H1 (cell line): ENCODE measurements around the gene VRK2. TPM values are rescaled to one million over a fixed set of nuclear protein-coding genes. Genes with fewer than 3 reads are reported as not detected.

Experiments
- CTCF ChIA-PET: fragments of 300-600 bp; sonication (Branson Sonifier 250); formaldehyde crosslinking; loops from one replicate; lab custom pipeline; 2021; ENCODE audit not compliant: partially characterized antibody; lab: Charles Lee
- POLR2A ChIA-PET: fragments of 300-600 bp; sonication (Branson Sonifier 250); formaldehyde crosslinking; loops from one replicate; lab custom pipeline; 2021; ENCODE audit warnings: inconsistent platforms; ENCODE audit not compliant: partially characterized antibody; lab: Charles Lee
- DNase-seq, 2 experiments: peaks; one replicate each; pipeline versions ENCODE4 v3.0.0 to v3.0.0-alpha.2; 2010 to 2022; ENCODE audit warnings: low spot score in 2 of 2, low read depth in 1 of 2, mixed read lengths in 1 of 2
- FAIRE-seq: peaks from 2 replicates; lab custom pipeline; 2011; peaks lifted over from hg19 to GRCh38; lab: Jason Lieb, UNC
- H2AFZ ChIP-seq: 2 replicates; pipeline ENCODE4 v1.8.1; 2012; ENCODE audit warnings: low read length, inconsistent platforms
- H2AK5ac ChIP-seq: 2 replicates; pipeline ENCODE4 v1.6.1; 2013; ENCODE audit warnings: low read depth, low read length
- H2BK120ac ChIP-seq: replicated peaks from 2 replicates; pipeline ENCODE3; 2013; ENCODE audit warnings: low read depth, low read length, inconsistent platforms
- H2BK12ac ChIP-seq: 2 replicates; pipeline ENCODE4 v1.6.1; 2013; ENCODE audit warnings: low read depth, low read length
- H2BK15ac ChIP-seq: 2 replicates; pipeline ENCODE4 v1.6.1; 2013; ENCODE audit warnings: low read length
- H2BK20ac ChIP-seq: 2 replicates; pipeline ENCODE4 v1.6.1; 2013; ENCODE audit warnings: low read length
- H2BK5ac ChIP-seq: 2 replicates; pipeline ENCODE4 v1.6.1; 2013; ENCODE audit warnings: low read depth, low read length
- H3K14ac ChIP-seq: 2 replicates; pipeline ENCODE4 v1.6.1; 2013; ENCODE audit warnings: inconsistent platforms; ENCODE audit not compliant: insufficient read length
- H3K18ac ChIP-seq: 2 replicates; pipeline ENCODE4 v1.6.1; 2013; ENCODE audit warnings: low read length; ENCODE audit errors: extremely low read depth
- H3K23ac ChIP-seq: 2 replicates; pipeline ENCODE4 v1.6.1; 2013; ENCODE audit warnings: inconsistent platforms; ENCODE audit not compliant: insufficient read length
- H3K23me2 ChIP-seq: 2 replicates; pipeline ENCODE4 v1.6.1; 2013; ENCODE audit warnings: low read depth, low read length
- H3K27ac ChIP-seq: 2 replicates; pipeline ENCODE4 v1.6.1; 2011; ENCODE audit warnings: low read depth, low read length, inconsistent platforms
- H3K27me3 ChIP-seq, 4 experiments: replicated peaks in 1 of 4; 1 replicate in 1 of 4; 2 replicates in 3 of 4; pipeline versions ENCODE4 v1.6.1 to v1.8.1; 2011 to 2013; ENCODE audit warnings: low read length in 3 of 4, mild to moderate bottlenecking in 3 of 4, inconsistent platforms in 2 of 4, mixed read lengths in 2 of 4, moderate library complexity in 1 of 4; ENCODE audit not compliant: control insufficient read depth in 3 of 4, insufficient read depth in 3 of 4; ENCODE audit errors: extremely low read depth in 1 of 4
- H3K36me3 ChIP-seq, 4 experiments: 2 replicates each; pipeline versions ENCODE4 v1.6.1 to v1.8.1; 2011 to 2013; ENCODE audit warnings: mild to moderate bottlenecking in 4 of 4, low read length in 3 of 4, moderate library complexity in 2 of 4, control low read depth in 1 of 4, inconsistent platforms in 1 of 4; ENCODE audit not compliant: insufficient read depth in 4 of 4, control insufficient read depth in 2 of 4
- H3K4ac ChIP-seq: replicated peaks from 2 replicates; pipeline ENCODE3; 2013; ENCODE audit warnings: low read length, low read depth, mixed read lengths, inconsistent platforms; ENCODE audit not compliant: insufficient read length
- H3K4me1 ChIP-seq, 4 experiments: replicated peaks in 1 of 4; 1 replicate in 1 of 4; 2 replicates in 3 of 4; pipeline versions ENCODE4 v1.6.1 to v1.8.1; 2011 to 2013; ENCODE audit warnings: low read length in 3 of 4, inconsistent platforms in 2 of 4, mixed read lengths in 1 of 4; ENCODE audit not compliant: insufficient read depth in 4 of 4, control insufficient read depth in 3 of 4
- H3K4me2 ChIP-seq, 2 experiments: 2 replicates each; pipeline versions ENCODE4 v1.6.1 to v1.8.1; 2011 to 2013; ENCODE audit warnings: low read depth in 2 of 2, low read length in 2 of 2, control low read depth in 1 of 2, inconsistent platforms in 1 of 2, mild to moderate bottlenecking in 1 of 2; ENCODE audit not compliant: insufficient read depth in 1 of 2
- H3K4me3 ChIP-seq, 4 experiments: fragments of 200-600, 300-600 bp in 1 of 4; sonication (generic), shearing (Covaris generic), sonication (Bioruptor Twin) in 1 of 4; 2 replicates each; pipeline versions ENCODE4 v1.5.1 to v1.8.1; 2011 to 2016; ENCODE audit warnings: low read length in 4 of 4, low read depth in 3 of 4, control low read depth in 2 of 4, inconsistent platforms in 2 of 4, mild to moderate bottlenecking in 2 of 4, mixed read lengths in 1 of 4, moderate library complexity in 1 of 4; ENCODE audit not compliant: insufficient read depth in 2 of 4; ENCODE audit errors: extremely low read depth in 1 of 4
- H3K56ac ChIP-seq: replicated peaks from 2 replicates; pipeline ENCODE3; 2013; ENCODE audit warnings: low read depth, mild to moderate bottlenecking, mixed read lengths, low read length, inconsistent platforms; ENCODE audit not compliant: insufficient read length
- H3K79me1 ChIP-seq: 2 replicates; pipeline ENCODE4 v1.6.1; 2013; ENCODE audit warnings: low read depth, low read length, control low read depth
- H3K79me2 ChIP-seq, 2 experiments: 2 replicates each; pipeline versions ENCODE4 v1.6.1 to v1.8.1; 2012 to 2013; ENCODE audit warnings: low read length in 2 of 2, mild to moderate bottlenecking in 2 of 2, inconsistent platforms in 1 of 2; ENCODE audit not compliant: insufficient read depth in 2 of 2, control insufficient read depth in 1 of 2
- H3K9ac ChIP-seq, 4 experiments: replicated peaks in 1 of 4; 1 replicate in 1 of 4; 2 replicates in 3 of 4; pipeline versions ENCODE4 v1.6.1 to v1.8.1; 2011 to 2013; ENCODE audit warnings: low read depth in 3 of 4, low read length in 3 of 4, control low read depth in 2 of 4, mild to moderate bottlenecking in 2 of 4, moderate library complexity in 2 of 4, inconsistent platforms in 1 of 4; ENCODE audit errors: extremely low read depth in 1 of 4
- H3K9me3 ChIP-seq, 2 experiments: 2 replicates each; pipeline versions ENCODE4 v1.6.1 to v1.8.1; 2012 to 2013; ENCODE audit warnings: mild to moderate bottlenecking in 2 of 2, moderate library complexity in 2 of 2, control low read depth in 1 of 2, inconsistent platforms in 1 of 2, low read depth in 1 of 2, low read length in 1 of 2, mixed read lengths in 1 of 2; ENCODE audit not compliant: insufficient read depth in 2 of 2
- H4K20me1 ChIP-seq, 2 experiments: replicated peaks in 1 of 2; 2 replicates each; pipeline versions ENCODE3 to v1.8.1; 2011 to 2013; ENCODE audit warnings: inconsistent platforms in 2 of 2, low read length in 2 of 2, mild to moderate bottlenecking in 1 of 2; ENCODE audit not compliant: insufficient read depth in 2 of 2, control insufficient read depth in 1 of 2
- H4K5ac ChIP-seq: 2 replicates; pipeline ENCODE4 v1.6.1; 2013; ENCODE audit warnings: low read length, low read depth, mixed read lengths, inconsistent platforms; ENCODE audit not compliant: insufficient read length
- H4K8ac ChIP-seq: 2 replicates; pipeline ENCODE4 v1.8.0; 2013; ENCODE audit warnings: mild to moderate bottlenecking, moderate library complexity, low read length, inconsistent platforms; ENCODE audit not compliant: insufficient read depth; ENCODE audit errors: extremely low read depth
- H4K91ac ChIP-seq: replicated peaks from 2 replicates; pipeline ENCODE3; 2013; ENCODE audit warnings: low read length, mixed read lengths, inconsistent platforms; ENCODE audit not compliant: insufficient read length
- BRCA1 ChIP-seq: IDR thresholded peaks from 2 replicates; pipeline ENCODE4 v1.6.1; 2012; ENCODE audit warnings: low read depth, low read length, improper control_type of control experiment
- CBX5 ChIP-seq: fragments of 300-800, 300-1000 bp; sonication (generic); IDR thresholded peaks from 2 replicates; pipeline ENCODE4 v1.7.1; 2016; ENCODE audit warnings: antibody characterized with exemption, low read length, low read depth
- CEBPB ChIP-seq: IDR thresholded peaks from 2 replicates; pipeline ENCODE4 v1.6.1; 2012; ENCODE audit warnings: low read depth, low read length
- CTBP2 ChIP-seq: IDR thresholded peaks from 2 replicates; pipeline ENCODE4 v1.7.0; 2011; ENCODE audit warnings: borderline replicate concordance, mild to moderate bottlenecking, moderate library complexity, mixed read lengths, low read length; ENCODE audit not compliant: insufficient read depth, insufficient read length
- EZH2 ChIP-seq: fragments of 200-600 bp; sonication (generic); IDR thresholded peaks from 2 replicates; pipeline ENCODE4 v1.7.1; 2012; ENCODE audit warnings: low read depth, mild to moderate bottlenecking, moderate library complexity, low read length, inconsistent platforms; ENCODE audit not compliant: severe bottlenecking
- HDAC6 ChIP-seq: IDR thresholded peaks from one replicate; pipeline ENCODE4 v1.7.1; 2012; ENCODE audit warnings: low read depth, mild to moderate bottlenecking, inconsistent platforms, low read length, moderate library complexity
- JUN ChIP-seq: IDR thresholded peaks from 2 replicates; pipeline ENCODE4 v1.6.1; 2011; ENCODE audit warnings: low read depth, mild to moderate bottlenecking, improper control_type of control experiment, low read length
- NRF1 ChIP-seq: IDR thresholded peaks from 2 replicates; pipeline ENCODE4 v1.6.1; 2011; ENCODE audit warnings: mild to moderate bottlenecking, low read depth, low read length, improper control_type of control experiment
- SIRT6 ChIP-seq: IDR thresholded peaks from one replicate; pipeline ENCODE4 v1.7.1; 2012; ENCODE audit warnings: low read length, inconsistent platforms
- TAF7 ChIP-seq: optimal IDR thresholded peaks from 2 replicates; pipeline ENCODE3; 2011; ENCODE audit warnings: low read depth, mild to moderate bottlenecking, inconsistent platforms, low read length, moderate library complexity, borderline replicate concordance
- YY1 ChIP-seq: IDR thresholded peaks from 2 replicates; pipeline ENCODE4 v1.6.1; 2011; ENCODE audit warnings: low read depth, mild to moderate bottlenecking, low read length
- ZNF274 ChIP-seq: IDR thresholded peaks from 2 replicates; pipeline ENCODE4 v1.7.0; 2012; ENCODE audit warnings: low read length, borderline replicate concordance; ENCODE audit errors: extremely low read depth
- WGBS, 2 experiments: shearing (Covaris generic) in 1 of 2; methylation state at CpG; one replicate each; pipeline versions ENCODE4 v1.1.6 to v1.1.7; 2013 to 2015; ENCODE audit warnings: low lambda C conversion rate in 2 of 2, mixed read lengths in 2 of 2, inconsistent platforms in 1 of 2, low coverage in 1 of 2, missing lambda C conversion rate in 1 of 2; ENCODE audit not compliant: insufficient replicate concordance in 2 of 2, insufficient coverage in 1 of 2, insufficient read length in 1 of 2; ENCODE audit errors: extremely low coverage in 1 of 2, missing lambda C conversion rate in 1 of 2; 5-methylcytosine and 5-hydroxymethylcytosine counted together
- polyA plus RNA-seq, 7 experiments: library from polyadenylated mRNA; depleted of rRNA in 3 of 7; stranded (reverse) in 5 of 7; unstranded in 2 of 7; fragments of >200 nt in 5 of 7; fragments of 200-250 nt in 2 of 7; gene quantifications; 1 replicate in 5 of 7; 2 replicates in 1 of 7; 4 replicates in 1 of 7; pipeline versions ENCODE4 v1.2.1 to v1.2.3, GENCODE V29; 2011 to 2013; ENCODE audit warnings: missing spikeins in 2 of 7, mixed read lengths in 2 of 7
- total RNA-seq: library from RNA; stranded (reverse); fragmentation: NEBNext Ultra II Directional; extraction: Animal tissue kit (Norgen Biotek cat#: 25700); gene quantifications from 2 replicates; pipeline ENCODE4 v1.2.1, GENCODE V29; 2021
- TF ChIP-seq, protein P1 (sequence below), 3 experiments: IDR thresholded peaks; 1 replicate in 2 of 3; 2 replicates in 1 of 3; pipeline versions ENCODE4 v1.5.1 to v1.6.1; 2011; ENCODE audit warnings: low read length in 3 of 3, mild to moderate bottlenecking in 3 of 3, inconsistent platforms in 2 of 3, low read depth in 1 of 3, moderate library complexity in 1 of 3; ENCODE audit not compliant: insufficient read depth in 1 of 3; ENCODE audit errors: control extremely low read depth in 1 of 3

The VRK2 gene
- total and polyA plus RNA-seq, 2 of the 8 experiments (the other 6 are each of a cell fraction or from before 2014, with no cell fraction given), result 7.6 to 27.8 TPM

DNA sequence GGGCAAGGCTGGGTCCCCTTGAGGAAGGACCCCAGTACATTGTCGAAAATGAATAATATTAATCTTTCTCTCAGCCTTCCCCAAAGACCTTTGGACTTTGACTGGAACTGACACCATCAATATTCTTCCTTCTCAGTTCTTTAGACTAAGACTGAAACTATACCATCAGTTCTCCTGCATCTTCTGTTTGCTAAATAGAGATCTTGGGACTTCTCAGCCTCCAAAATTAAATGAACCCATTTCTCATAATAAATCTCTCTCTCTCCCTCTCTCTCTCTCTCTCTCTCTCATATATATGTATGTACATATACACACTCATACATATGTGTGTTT is 39.7 kb upstream of the VRK2 start:
- Histone ChIP-seq H3K56ac (no peak overlapping the region), H2AK5ac (no peak overlapping the region), H2BK15ac (no peak overlapping the region), H3K9me3 (no peaks in the 10 kb centered on the region), H3K27me3 (peaks cover 0 to 1% (median 0%) of the 10 kb centered on the region in 4 experiments; a peak in 1 of 7 replicates), H4K5ac (no peak overlapping the region), H3K4ac (no peak overlapping the region), H3K79me2 (no peaks in the 10 kb centered on the region), H3K14ac (no peak overlapping the region), H2BK120ac (no peak overlapping the region), H2BK20ac (no peak overlapping the region), H3K4me3 (no peak overlapping the region), H3K4me1 (no peaks in the 10 kb centered on the region), H3K18ac (no peak overlapping the region), H3K4me2 (no peak overlapping the region), H4K91ac (no peak overlapping the region), H3K23me2 (no peaks in the 10 kb centered on the region), H3K23ac (no peak overlapping the region), H4K20me1 (no peaks in the 10 kb centered on the region), H3K79me1 (no peaks in the 10 kb centered on the region), H2BK12ac (no peak overlapping the region), H2BK5ac (no peak overlapping the region), H3K9ac (no peak overlapping the region), H4K8ac (no peak overlapping the region), H3K27ac (no peak overlapping the region), H2AFZ (no peak overlapping the region), H3K36me3 (no peaks in the 10 kb centered on the region)
- FAIRE-seq (no peak), DNase-seq (no peak)
- WGBS, 2 experiments, result 54% methylated on average over 1 of the region's 1 CpG; no CpG with 5 or more reads in 1 of the 2 experiments
- CTCF ChIA-PET, result no interaction called here
- POLR2A ChIA-PET, result no interaction called here
- TF ChIP-seq EZH2, result no peak
- no peak for TF ChIP-seq YY1
- no peak for TF ChIP-seq TAF7
- TF ChIP-seq CBX5, result no peak
- TF ChIP-seq ZNF274, result no peak
- TF ChIP-seq SIRT6, result no peak
- TF ChIP-seq CEBPB, result no peak
- no peak for TF ChIP-seq HDAC6
- no peak for TF ChIP-seq BRCA1
- TF ChIP-seq CTBP2, result no peak
- TF ChIP-seq, protein P1, sequence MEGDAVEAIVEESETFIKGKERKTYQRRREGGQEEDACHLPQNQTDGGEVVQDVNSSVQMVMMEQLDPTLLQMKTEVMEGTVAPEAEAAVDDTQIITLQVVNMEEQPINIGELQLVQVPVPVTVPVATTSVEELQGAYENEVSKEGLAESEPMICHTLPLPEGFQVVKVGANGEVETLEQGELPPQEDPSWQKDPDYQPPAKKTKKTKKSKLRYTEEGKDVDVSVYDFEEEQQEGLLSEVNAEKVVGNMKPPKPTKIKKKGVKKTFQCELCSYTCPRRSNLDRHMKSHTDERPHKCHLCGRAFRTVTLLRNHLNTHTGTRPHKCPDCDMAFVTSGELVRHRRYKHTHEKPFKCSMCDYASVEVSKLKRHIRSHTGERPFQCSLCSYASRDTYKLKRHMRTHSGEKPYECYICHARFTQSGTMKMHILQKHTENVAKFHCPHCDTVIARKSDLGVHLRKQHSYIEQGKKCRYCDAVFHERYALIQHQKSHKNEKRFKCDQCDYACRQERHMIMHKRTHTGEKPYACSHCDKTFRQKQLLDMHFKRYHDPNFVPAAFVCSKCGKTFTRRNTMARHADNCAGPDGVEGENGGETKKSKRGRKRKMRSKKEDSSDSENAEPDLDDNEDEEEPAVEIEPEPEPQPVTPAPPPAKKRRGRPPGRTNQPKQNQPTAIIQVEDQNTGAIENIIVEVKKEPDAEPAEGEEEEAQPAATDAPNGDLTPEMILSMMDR (IDR thresholded peaks at IDR 0.05; ENCODE audit: control extremely low read depth in 1 of 3, insufficient read depth in 1 of 3, low read depth in 1 of 3, low read length in 3 of 3), result no peak
- no peak for TF ChIP-seq NRF1
- TF ChIP-seq JUN, result no peak
